IMR-90 (cell line): ENCODE data around the gene AVPR2. TPM values are rescaled to one million over a fixed set of nuclear protein-coding genes. Genes with fewer than 3 reads are reported as not detected.

Experiments used
- ATAC-seq: fragments of 200-7000 bp; cut with Tn5 transposase; 2 replicates; pipeline ENCODE4 v1.9.1; 2020; ENCODE audit warnings: low read depth, mild to moderate bottlenecking, moderate library complexity
- BruUV-seq: library from RNA; stranded (reverse); fragments of 400-500 nt; replicated peaks from 2 replicates; lab custom pipeline; 2021; lab: Mats Ljungman, UMichigan
- CTCF ChIA-PET: fragments of 300-600 bp; formaldehyde crosslinking; extraction: SDS; loops from one replicate; lab custom pipeline; 2021; ENCODE audit warnings: antibody characterized with exemption; lab: Yijun Ruan, JAX
- POLR2A ChIA-PET: fragments of 300-600 bp; sonication (Branson Sonifier 250); formaldehyde crosslinking; loops from one replicate; lab custom pipeline; 2022; ENCODE audit warnings: antibody characterized with exemption; ENCODE audit not compliant: unreplicated experiment; lab: Charles Lee
- DNase-seq: peaks from one replicate; pipeline ENCODE4 v3.0.0; 2013
- H2AFZ ChIP-seq: replicated peaks from 2 replicates; pipeline ENCODE3; 2013; ENCODE audit warnings: low read length, mild to moderate bottlenecking; ENCODE audit not compliant: poor library complexity
- H2AK5ac ChIP-seq: 2 replicates; pipeline ENCODE4 v1.6.1; 2013; ENCODE audit warnings: low read depth, low read length, inconsistent platforms
- H2AK9ac ChIP-seq: replicated peaks from 2 replicates; pipeline ENCODE3; 2013; ENCODE audit warnings: mild to moderate bottlenecking, low read depth, low read length, moderate library complexity; ENCODE audit not compliant: poor library complexity
- H2BK120ac ChIP-seq: 2 replicates; pipeline ENCODE4 v1.6.1; 2013; ENCODE audit warnings: low read depth, low read length, inconsistent platforms
- H2BK15ac ChIP-seq: 3 replicates; pipeline ENCODE4 v1.6.1; 2013; ENCODE audit warnings: low read depth, low read length, inconsistent platforms
- H2BK20ac ChIP-seq: 2 replicates; pipeline ENCODE4 v1.6.1; 2013; ENCODE audit warnings: low read depth, mild to moderate bottlenecking, inconsistent platforms, low read length, moderate library complexity
- H2BK5ac ChIP-seq: 2 replicates; pipeline ENCODE4 v1.6.1; 2013; ENCODE audit warnings: mild to moderate bottlenecking, low read depth, low read length, inconsistent platforms; ENCODE audit not compliant: poor library complexity, severe bottlenecking
- H3K14ac ChIP-seq: replicated peaks from 2 replicates; pipeline ENCODE4 v1.6.1; 2013; ENCODE audit warnings: low read depth, low read length, inconsistent platforms
- H3K18ac ChIP-seq: 2 replicates; pipeline ENCODE4 v1.6.1; 2013; ENCODE audit warnings: low read depth, low read length, control low read depth
- H3K23ac ChIP-seq: 2 replicates; pipeline ENCODE4 v1.6.1; 2013; ENCODE audit warnings: low read depth, low read length, inconsistent platforms
- H3K27ac ChIP-seq: 2 replicates; pipeline ENCODE4 v1.5.1; 2013; ENCODE audit warnings: mild to moderate bottlenecking, control low read depth, low read length; ENCODE audit not compliant: insufficient read depth
- H3K27me3 ChIP-seq: 2 replicates; pipeline ENCODE4 v1.6.1; 2013; ENCODE audit warnings: low read length; ENCODE audit not compliant: control insufficient read depth, insufficient read depth
- H3K36me3 ChIP-seq: 2 replicates; pipeline ENCODE4 v1.6.1; 2013; ENCODE audit warnings: low read length, mixed read lengths; ENCODE audit not compliant: control insufficient read depth, insufficient read depth
- H3K4ac ChIP-seq: 2 replicates; pipeline ENCODE4 v1.6.1; 2013; ENCODE audit warnings: low read depth, low read length, inconsistent platforms
- H3K4me1 ChIP-seq: 2 replicates; pipeline ENCODE4 v1.6.1; 2013; ENCODE audit warnings: low read length, mixed read lengths; ENCODE audit not compliant: control insufficient read depth, insufficient read depth
- H3K4me2 ChIP-seq: 2 replicates; pipeline ENCODE4 v1.6.1; 2013; ENCODE audit warnings: low read depth, mild to moderate bottlenecking, control low read depth, low read length, moderate library complexity
- H3K4me3 ChIP-seq: 2 replicates; pipeline ENCODE4 v1.5.1; 2013; ENCODE audit warnings: low read depth, mild to moderate bottlenecking, control low read depth, low read length, moderate library complexity; ENCODE audit not compliant: insufficient read depth
- H3K56ac ChIP-seq: 2 replicates; pipeline ENCODE4 v1.6.1; 2013; ENCODE audit warnings: low read length, inconsistent platforms; ENCODE audit not compliant: insufficient read depth; ENCODE audit errors: extremely low read depth
- H3K79me1 ChIP-seq, 2 experiments: 2 replicates each; pipeline ENCODE4 v1.6.1; 2013; ENCODE audit warnings: low read length in 2 of 2, inconsistent platforms in 1 of 2, low read depth in 1 of 2
- H3K9ac ChIP-seq: 2 replicates; pipeline ENCODE4 v1.6.1; 2013; ENCODE audit warnings: low read depth, low read length, control low read depth
- H3K9me1 ChIP-seq: 2 replicates; pipeline ENCODE4 v1.6.1; 2013; ENCODE audit warnings: low read length, inconsistent platforms; ENCODE audit not compliant: insufficient read depth
- H3K9me3 ChIP-seq: 2 replicates; pipeline ENCODE4 v1.6.1; 2013; ENCODE audit warnings: low read length; ENCODE audit not compliant: control insufficient read depth, insufficient read depth
- H4K20me1 ChIP-seq: 2 replicates; pipeline ENCODE4 v1.6.1; 2013; ENCODE audit warnings: low read length, inconsistent platforms; ENCODE audit not compliant: insufficient read depth
- H4K5ac ChIP-seq: 2 replicates; pipeline ENCODE4 v1.6.1; 2013; ENCODE audit warnings: mild to moderate bottlenecking, low read depth, low read length, control low read depth
- H4K8ac ChIP-seq, 2 experiments: 2 replicates each; pipeline ENCODE4 v1.6.1; 2013; ENCODE audit warnings: low read depth in 2 of 2, low read length in 2 of 2, control low read depth in 1 of 2, inconsistent platforms in 1 of 2
- H4K91ac ChIP-seq: 2 replicates; pipeline ENCODE4 v1.6.1; 2013; ENCODE audit warnings: low read depth, low read length, inconsistent platforms; ENCODE audit not compliant: insufficient read depth
- CEBPB ChIP-seq: IDR thresholded peaks from 2 replicates; pipeline ENCODE4 v1.6.1; 2012; ENCODE audit warnings: low read depth, low read length, improper control_type of control experiment
- CHD1 ChIP-seq: IDR thresholded peaks from 2 replicates; pipeline ENCODE4 v1.6.1; 2012; ENCODE audit warnings: low read depth, low read length, improper control_type of control experiment
- CTCF ChIP-seq: conservative IDR thresholded peaks from 2 replicates; pipeline ENCODE4 v1.5.1; 2012; ENCODE audit warnings: mild to moderate bottlenecking, low read depth, low read length, improper control_type of control experiment
- FOS ChIP-seq: fragments of 150-350 bp; IDR thresholded peaks from 2 replicates; pipeline ENCODE4 v1.6.1; 2016; ENCODE audit warnings: low read depth, low read length
- MAZ ChIP-seq: IDR thresholded peaks from 2 replicates; pipeline ENCODE4 v1.6.1; 2012; ENCODE audit warnings: low read depth, mild to moderate bottlenecking, low read length, improper control_type of control experiment, moderate library complexity, borderline replicate concordance
- POLR2A ChIP-seq: IDR thresholded peaks from 2 replicates; pipeline ENCODE4 v1.6.1; 2012; ENCODE audit warnings: mild to moderate bottlenecking, low read depth, low read length
- RAD21 ChIP-seq: IDR thresholded peaks from 2 replicates; pipeline ENCODE4 v1.6.1; 2012; ENCODE audit warnings: low read length, improper control_type of control experiment
- RCOR1 ChIP-seq: IDR thresholded peaks from 2 replicates; pipeline ENCODE4 v1.6.1; 2012; ENCODE audit warnings: mild to moderate bottlenecking, low read length, improper control_type of control experiment; ENCODE audit not compliant: insufficient replicate concordance
- RFX5 ChIP-seq: IDR thresholded peaks from 2 replicates; pipeline ENCODE4 v1.8.0; 2012; ENCODE audit warnings: low read depth, mild to moderate bottlenecking, low read length, moderate library complexity
- WGBS, 2 experiments: methylation state at CpG; one replicate each; pipeline versions ENCODE4 v1.1.5 to v1.1.7; 2013; ENCODE audit warnings: missing lambda C conversion rate in 2 of 2; ENCODE audit not compliant: insufficient read length in 1 of 2; ENCODE audit errors: extremely low coverage in 2 of 2; 5-methylcytosine and 5-hydroxymethylcytosine counted together
- dilution Hi-C: fragments of 300-500 bp; cut with HindIII; formaldehyde crosslinking; loops from one replicate; pipeline ENCODE4 v1.14.3; 2018; ENCODE audit warnings: low sequenced_read_pairs; ENCODE audit not compliant: unreplicated experiment
- in situ Hi-C: fragments of 300-500 bp; cut with MboI; formaldehyde crosslinking; loops from 3 replicates; pipeline ENCODE4 v1.14.3; 2019; ENCODE audit warnings: low sequenced_read_pairs, inconsistent platforms, mixed read lengths
- intact Hi-C: fragments of 100-400 bp; cut with micrococcal nuclease; formaldehyde crosslinking; loops from 2 replicates; pipeline ENCODE4 v1.10.0; 2022
- polyA plus RNA-seq, 3 experiments: library from polyadenylated mRNA; depleted of rRNA; stranded (reverse); fragments of >200 nt; gene quantifications; 2 replicates each; pipeline ENCODE4 v1.2.3, GENCODE V29; 2012; ENCODE audit warnings: low replicate concordance in 1 of 3
- total RNA-seq: library from RNA; depleted of rRNA; stranded (reverse); fragments of >200 nt; gene quantifications from 2 replicates; pipeline ENCODE4 v1.2.3, GENCODE V29; 2012

AVPR2 gene
- total and polyA plus RNA-seq, 2 of the 4 experiments (the other 2 are of a cell fraction), result not detected

- ATAC-seq, result no peak
- Histone ChIP-seq H3K36me3 (peaks cover 16% of the 10 kb centered on the region), H4K5ac (no peak overlapping the region), H3K4me2 (no peak overlapping the region), H3K4me1 (peaks cover 2% of the 10 kb centered on the region), H2BK15ac (no peak overlapping the region), H2AFZ (peak overlapping the region; percentile 61), H3K23ac (no peak overlapping the region; the same call in 1 of the 2 replicates), H4K8ac (no peak overlapping the region; a peak in 1 of 4 replicates), H4K91ac (peak overlapping the region; percentile 21; the same call in 1 of the 2 replicates), H3K9me3 (no peaks in the 10 kb centered on the region), H3K14ac (no peak overlapping the region), H3K27me3 (no peaks in the 10 kb centered on the region; the same call in 1 of the 2 replicates), H2BK20ac (no peak overlapping the region), H3K4ac (no peak overlapping the region), H2AK5ac (no peak overlapping the region), H3K9me1 (no peaks in the 10 kb centered on the region; the same call in 1 of the 2 replicates), H2AK9ac (peak overlapping the region; percentile 97), H3K79me1 (peaks cover 0 to 7% of the 10 kb centered on the region in 2 experiments; a peak in 2 of 4 replicates), H3K9ac (no peak overlapping the region), H3K56ac (no peak overlapping the region), H4K20me1 (peaks cover 2% of the 10 kb centered on the region), H3K4me3 (no peak overlapping the region), H3K27ac (no peak overlapping the region), H2BK120ac (no peak overlapping the region), H3K18ac (no peak overlapping the region), H2BK5ac (no peak overlapping the region)
- TF ChIP-seq CTCF (no peak), CEBPB (no peak), MAZ (no peak), FOS (no peak), POLR2A (no peak), RFX5 (no peak), CHD1 (no peak), RCOR1 (no peak), RAD21 (no peak)
- DNase-seq, result no peak
- no CpG with 5 or more reads among the region's 4 CpGs for WGBS, 2 experiments
- in situ Hi-C loops, result no loop called here
- intact Hi-C loops, result loop anchor here (5.0 kb wide), 1 partner anchor 134 kb away; the partner anchor contains the start of genes IDH3G and SSR4
- ChIA-PET CTCF (no interaction called here), POLR2A (no interaction called here)
- BruUV-seq, result no TSS peak
- dilution Hi-C loops, result no loop called here
Measured at GRCh38 chrX:153926552-153926857, 22.0 kb downstream of the AVPR2 start.
